ENCODE measurements around the gene GJA3. TPM values are rescaled to one million over a fixed set of nuclear protein-coding genes. Genes with fewer than 3 reads are reported as not detected.

Gene GJA3
- polyA plus RNA-seq, 1 donor = 3.5 TPM

DNA sequence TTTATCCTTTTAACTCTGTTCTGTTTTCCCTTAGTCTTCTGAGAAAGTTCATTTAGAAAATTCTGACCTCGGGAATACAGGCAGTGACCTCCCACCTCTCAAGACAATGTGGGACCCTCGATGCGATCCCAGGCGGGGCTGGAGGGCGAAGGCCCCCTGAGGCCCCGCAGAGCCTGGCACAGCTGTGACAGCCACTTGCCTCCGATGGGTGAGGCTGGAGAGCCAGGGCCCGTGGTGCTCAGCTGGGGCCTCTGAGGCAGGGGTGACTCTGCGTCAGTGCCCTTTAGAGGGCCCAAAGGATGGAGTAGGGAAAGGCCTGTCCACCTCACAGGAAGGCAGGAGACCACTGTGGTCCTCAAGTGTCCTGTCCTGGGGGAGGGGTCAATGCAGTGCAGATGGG is 10.3 kb downstream of the GJA3 start:
- DNase-seq = no peak

DNA sequence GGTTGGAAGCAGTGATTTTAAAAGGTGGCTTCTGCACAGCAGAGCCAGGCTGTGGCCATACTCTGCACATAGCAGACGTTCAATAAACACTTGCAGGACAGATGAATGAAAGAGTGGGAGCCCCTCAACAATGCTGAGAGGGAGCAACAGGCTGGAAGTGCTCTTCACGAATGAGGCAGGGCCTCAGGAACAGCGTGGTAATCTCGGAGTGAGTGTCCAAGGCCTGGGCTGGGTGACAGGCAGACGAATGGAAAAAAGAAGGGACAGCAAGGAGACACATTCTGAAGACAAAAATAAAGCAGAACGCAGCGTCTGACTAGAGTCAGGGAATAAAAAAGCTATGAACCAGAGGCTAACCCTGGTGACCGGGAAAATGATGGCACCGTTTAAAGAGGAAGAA is 11.1 kb downstream of the GJA3 start:
- DNase-seq = no peak

DNA sequence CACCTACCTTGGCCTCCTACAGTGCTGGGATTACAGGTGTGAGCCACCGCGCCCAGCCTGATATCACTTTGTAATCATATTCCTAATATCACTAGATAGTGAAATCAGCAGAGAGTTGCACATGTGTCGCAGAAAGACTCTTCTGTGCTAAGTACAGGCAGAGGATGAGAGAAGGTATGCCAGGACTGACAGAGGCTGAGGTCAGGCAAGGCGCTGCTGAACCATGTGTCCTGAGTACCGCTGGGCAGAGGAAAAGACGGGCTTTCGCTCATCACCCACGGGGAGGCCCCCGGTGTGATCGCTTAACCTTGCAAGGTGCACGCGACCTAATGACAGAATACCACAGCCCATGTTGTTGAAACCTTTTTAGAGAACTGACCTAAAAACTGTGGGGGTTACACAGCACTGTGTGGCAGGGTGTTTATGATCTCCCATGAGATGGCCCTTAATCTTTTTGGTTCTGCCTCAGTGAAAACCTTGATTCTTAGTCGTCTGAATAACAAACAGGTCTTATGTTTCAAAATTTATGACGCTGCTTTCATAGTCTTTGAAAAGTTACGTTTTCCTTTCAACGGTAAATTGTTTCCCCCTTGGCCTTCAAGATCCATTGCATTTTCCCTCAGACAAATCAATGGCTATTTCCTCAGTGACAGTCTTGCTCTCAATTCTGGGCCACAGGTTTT is 12.2 kb downstream of the GJA3 start:
- DNase-seq = no peak

DNA sequence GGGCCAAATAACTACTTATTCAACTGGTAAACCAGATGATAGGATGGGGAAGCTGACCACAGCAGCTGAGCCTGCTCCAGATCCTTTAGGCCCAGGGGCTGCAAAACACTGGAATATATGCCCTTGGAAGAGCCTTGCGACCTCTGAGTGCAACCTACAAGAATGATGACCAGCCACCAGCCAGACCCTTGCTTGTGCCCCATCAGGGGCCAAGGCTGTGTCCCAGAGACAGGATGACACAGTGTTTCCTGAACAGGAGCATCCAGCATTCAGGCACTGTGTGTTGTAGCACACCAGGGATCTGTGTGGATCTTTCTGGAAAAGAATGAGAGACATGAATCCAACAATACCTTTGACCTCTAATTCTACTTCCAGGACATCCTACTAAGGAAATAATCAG is 14.5 kb downstream of the GJA3 start:
- no peak for DNase-seq

DNA sequence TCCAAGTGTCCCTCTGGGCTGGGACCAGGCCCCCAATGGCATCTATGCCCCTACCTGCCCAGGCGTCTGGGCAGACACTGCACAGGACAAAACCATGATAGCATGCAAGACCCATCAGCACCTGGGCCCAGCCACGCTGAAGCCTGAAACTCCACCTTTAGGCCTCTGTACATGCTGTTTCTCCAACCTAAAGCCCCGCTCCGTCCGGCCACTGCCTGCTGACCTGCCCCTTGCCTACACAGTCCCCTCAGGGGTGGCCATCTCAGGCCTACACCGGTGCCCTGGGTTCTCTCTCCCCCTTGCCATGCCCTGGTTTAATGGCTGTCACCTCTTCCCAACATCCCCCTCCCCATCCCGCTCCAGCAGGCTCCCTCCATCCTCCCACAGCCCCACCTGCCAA is 15.3 kb downstream of the GJA3 start:
- no peak for DNase-seq

DNA sequence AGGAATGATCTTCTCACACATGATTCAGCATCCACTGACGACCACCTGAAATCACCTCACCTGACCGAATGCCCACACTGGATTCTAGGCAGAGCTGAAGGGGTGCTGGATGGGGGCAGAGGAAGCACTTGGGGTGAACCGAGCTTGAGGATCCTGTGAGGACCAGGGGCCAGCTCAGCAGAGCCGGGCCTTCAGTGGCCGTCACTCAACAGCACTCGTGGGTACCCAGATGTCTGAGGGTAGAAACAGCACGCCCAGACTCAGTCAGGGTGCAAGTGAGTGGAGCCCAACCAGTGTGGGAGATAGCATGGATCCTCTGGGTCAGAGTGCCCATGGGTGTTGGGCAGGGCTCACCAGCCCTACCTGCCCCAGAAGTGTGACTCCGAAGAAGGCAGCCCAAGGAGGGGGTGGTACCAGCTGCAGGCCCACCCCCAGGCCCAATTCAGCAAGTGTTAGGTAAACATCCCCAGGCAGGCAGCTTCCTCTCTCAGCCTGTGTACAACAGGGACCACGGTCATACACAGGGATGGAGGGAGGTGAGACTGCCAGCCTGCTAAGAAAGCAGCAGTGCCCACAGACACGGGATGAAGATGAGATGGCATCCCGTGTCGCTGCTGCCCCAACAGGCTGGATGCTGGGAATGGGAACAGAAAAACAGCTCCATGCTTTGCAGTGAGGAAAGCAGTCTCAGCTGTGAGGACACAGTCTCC is 16.6 kb downstream of the GJA3 start:
- no peak for DNase-seq

DNA sequence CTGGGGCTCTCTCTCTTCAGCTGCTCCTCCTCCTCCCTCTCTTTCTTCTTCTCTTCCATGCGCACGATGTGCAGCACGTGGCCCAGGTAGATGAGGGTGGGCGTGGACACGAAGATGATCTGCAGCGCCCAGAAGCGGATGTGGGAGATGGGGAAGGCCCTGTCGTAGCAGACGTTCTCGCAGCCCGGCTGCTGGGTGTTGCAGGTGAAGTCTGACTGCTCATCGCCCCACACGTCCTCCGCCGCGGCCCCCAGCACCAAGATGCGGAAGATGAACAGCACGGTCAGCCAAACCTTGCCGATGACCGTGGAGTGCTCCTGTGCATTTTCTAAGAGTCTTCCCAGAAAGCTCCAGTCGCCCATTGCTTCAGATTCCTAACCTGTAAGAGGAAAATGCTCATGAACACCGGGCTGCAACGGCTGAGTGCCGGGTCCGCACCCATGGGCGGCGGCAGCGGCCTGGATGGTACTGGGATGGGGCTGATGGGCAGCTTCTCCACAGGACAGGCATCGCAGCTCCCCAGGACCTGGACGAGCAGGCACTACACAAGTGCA is 17.8 kb downstream of the GJA3 start:
- no peak for DNase-seq

DNA sequence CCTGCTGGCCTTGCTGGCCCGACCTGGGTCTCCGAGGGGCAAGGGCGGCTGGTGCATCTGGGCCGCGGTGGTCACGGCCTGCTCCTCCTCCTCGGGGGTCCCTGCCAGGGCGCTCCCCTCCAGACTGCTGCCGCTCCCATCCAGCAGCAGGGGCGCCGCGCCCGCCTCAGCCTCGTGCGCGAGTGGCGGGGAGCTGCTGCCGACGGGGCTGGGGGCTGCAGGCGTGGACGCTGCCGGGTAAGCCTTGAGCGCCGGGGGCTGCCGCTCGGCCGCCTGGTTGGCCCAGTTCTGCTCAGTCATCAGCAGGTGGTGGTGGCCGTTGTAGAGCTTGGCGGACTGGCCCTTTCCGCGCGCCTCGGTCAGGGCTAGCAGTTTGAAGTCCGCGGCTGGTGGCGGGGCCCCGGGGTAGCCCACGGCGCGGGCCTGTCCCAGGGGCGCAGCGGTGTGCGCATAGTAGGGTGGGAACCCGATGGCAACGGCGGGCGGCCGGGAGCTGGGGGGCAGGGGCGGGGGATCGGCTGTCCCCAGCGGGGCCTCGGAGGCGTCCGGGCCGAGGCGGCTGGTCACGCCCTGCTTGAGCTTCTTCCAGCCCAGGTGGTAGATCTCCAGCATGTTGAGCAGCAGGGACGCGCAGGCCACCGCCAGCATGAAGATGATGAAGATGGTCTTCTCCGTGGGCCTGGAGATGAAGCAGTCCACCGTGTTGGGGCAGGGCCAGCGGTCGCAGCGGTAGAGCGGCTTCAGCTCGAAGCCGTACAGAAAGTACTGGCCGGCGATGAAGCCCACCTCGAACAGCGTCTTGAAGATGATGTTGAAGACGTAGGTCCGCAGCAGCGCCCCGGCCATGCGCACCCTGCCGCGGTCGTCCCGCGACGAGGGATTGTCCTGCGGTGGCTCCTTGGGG is 18.6 kb downstream of the GJA3 start:
- no peak for DNase-seq

DNA sequence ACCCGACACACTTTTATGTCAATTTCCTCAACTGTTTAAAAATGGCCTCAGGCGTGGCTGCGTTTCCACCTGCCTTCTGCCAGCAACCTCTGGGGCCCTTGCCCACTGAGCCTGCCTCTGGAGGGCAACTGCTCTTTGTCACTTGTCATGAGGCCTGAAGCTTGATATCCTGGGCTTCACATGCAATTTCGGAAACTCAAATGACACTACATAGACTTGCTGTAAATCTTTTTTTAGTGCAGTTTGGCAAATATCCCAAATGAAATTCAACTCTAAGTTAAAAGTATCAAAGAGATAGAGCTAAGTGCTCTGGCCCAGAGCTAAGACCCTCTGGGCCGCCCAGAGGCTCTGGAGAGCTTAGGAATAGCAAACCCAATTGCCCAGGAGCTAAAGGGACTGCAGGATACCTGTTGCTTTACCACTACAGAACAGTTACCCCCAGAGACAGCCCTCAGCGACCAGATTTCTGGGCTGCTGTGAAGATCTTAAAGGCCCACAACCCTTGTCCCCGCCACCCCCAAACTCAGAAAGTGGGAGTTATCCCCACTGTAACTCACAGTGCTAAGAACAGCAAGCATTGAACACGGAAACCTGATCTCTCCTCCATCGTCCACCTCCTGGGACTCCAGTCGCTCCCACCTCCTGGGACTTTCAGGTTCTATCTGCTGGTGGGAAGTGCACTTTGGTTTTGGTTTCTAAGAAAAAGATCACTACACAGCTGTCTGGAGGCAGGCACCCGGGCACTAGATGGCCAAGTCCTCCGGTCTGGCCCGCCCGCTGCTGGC is 19.4 kb downstream of the GJA3 start:
- no peak for DNase-seq

DNA sequence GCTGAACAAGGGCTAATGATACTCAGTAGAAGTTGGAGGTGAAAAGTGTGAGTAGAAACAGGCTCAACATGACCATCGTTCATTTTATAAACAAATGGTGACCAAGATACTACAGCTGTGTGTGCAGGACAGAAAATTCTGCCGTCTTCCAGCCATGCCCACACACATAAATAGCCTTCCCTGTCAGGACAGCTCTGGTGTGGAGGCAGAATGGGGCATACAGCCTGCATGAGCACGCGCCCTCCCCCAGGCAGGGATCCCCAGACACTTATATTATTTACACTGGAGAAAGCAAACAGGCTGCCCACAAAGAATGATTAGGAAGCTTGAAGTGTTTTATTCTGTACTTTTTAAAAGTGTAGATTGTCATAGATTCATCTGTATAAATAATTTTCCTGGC is 20.4 kb downstream of the GJA3 start:
- DNase-seq = no peak

DNA sequence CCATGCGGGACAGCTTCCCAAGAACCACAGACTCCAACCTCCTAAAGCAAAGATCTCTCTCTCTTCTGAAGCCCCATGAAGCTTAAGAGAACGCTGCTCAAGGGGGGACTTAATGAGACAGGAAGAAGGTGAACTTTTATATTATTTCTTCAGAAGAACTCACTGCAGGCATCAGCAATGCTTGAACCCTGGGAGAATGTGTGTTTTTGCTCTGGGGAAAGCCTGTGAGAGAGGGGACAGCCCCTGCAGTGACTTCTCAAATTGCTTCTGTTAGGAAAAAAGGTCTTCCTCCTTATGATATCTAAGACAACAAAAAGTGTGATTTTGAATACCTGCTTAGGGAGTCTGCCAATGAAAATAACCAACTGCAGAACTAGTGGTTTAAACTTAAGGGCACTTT is 23.0 kb downstream of the GJA3 start:
- DNase-seq = no peak

DNA sequence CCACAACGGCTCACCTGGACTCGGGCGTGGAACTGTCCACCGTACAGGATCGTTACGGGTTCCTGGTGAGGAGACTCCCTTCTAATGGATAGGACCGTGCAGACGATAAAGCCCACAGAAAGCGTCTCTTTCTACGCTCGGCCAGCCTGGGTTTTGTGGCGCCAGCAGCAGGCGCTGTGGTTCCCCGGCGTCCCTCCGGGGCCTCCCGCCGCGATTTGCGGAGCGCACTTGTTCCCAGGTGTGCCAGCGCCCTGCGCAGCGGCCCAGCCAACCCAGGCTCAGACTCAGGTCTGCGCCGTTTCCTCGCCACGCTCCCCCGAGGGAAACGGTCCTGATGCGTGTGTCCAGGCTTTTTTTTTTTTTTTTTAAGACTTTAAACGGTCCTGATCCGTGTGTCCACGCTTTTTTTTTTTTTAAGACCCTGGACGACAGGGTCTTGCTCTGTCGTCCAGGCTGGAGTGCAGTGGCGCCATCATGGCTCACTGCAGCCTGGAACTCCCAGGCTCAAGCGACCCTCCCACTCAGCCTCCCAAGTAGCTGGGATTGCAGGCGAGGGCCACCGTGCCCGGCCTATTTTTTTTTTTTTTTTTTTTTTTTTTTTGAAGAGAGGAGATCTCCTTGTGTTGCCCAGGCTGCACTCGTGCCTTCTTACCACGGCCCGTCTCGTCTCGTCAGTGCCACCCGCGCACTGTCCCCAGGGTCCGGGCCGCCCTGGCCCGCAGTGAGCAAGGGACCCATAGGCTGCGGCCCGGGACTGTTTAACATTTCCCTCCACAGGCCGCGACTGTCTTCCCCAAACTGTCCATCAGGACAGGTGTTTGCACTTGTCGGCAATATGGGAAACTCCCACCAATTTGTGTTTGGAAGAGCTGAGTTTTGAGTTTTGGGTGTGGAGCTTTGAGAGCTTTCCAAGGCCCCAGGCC is 23.8 kb downstream of the GJA3 start:
- DNase-seq = no peak

DNA sequence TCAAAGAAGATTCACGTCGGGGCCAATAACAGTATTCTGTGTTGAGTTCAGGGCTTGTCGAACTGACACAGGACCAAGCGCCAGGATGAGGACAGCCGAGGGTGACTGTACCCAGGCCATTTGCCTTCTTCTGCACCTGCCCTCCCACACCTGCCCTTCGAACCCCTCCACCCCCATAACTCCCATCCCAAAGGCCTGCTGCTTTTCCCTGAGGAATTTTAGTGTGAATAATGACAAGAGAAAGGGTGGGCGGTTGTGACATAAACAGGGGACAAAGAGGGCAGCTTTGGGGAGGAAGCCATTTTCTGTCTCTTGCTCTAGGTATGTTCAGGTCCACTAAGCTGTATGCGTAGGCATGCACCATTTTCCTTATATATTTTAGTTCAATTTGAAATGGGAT is 26.1 kb downstream of the GJA3 start:
- no peak for DNase-seq

DNA sequence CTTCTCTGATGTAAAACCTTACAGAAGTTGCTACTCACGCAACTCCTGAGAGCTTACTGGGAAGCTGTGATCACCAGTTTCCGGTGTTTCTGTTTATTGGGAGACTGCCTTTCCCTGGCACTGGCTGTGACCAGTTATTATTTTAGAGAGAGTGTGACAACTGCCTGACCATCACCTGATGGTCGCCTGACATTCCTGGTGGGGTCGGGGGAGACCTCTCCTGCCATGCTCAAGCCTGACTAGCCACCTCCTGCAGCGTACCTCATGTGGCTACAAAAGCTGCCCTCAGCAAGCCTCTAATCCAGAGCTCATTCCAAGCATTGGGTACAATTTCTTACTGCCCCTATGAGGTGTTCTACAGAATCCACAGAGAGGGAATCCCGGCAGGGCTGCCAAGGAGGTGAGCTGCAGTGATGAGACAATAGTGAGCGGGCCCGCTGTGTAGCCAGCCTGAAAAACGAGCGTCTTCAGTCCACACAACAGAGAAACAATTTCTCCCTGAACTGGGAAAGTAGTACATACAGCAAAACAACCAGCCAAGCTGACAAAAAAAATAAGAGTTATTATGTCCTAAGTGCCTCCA is 28.7 kb downstream of the GJA3 start:
- no peak for DNase-seq

DNA sequence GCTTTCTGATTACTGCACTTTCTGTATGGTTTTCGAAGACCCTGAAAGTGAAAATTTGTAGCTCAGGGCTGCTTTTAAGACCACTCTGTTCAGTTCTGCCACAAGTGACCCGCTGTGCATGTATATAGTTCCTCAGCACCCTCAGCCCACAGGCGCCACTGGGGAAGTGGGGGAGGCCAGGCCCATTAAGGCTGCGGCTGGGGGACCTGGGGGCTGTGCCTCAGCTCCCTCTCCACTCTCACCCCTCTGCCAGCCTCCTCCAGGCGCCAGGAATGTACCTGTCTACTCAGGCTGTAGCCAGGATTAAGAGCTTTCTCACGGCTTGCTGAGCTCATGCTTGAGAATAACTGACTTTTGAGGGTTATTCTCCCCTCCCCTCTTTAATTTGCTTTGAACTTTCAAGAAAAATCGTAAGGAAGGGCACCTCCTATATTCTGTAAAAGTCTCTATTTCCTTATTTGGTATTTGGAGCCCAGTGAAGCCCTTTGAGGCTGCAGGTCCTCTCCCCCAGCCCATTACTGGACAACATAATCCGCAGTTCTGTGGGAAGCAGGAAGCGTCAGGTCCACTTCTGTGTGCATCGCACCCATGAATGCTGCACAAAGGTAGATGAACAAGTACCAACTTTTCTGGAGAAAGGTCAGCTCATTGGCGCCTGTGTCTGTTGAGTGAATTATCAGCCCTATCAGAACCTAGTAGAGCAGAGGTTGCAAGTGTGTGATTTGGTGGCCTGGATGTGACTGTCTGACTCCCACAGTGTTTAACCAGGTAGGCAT is 29.6 kb downstream of the GJA3 start:
- no peak for DNase-seq

DNA sequence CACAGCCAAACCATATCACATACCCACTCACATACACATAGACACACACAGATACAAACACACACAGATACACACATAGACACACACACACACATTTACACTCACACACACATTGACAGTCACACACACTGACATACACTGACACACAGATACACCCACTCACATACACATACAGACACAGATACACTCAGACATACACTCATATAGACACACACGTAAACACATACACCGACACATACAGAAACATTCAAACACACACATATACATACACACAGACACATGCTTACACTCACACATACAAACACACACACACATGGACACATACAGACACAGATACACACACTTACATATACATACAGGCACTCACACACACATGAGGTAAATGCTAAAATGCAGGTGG is 30.2 kb downstream of the GJA3 start:
- DNase-seq = no peak

DNA sequence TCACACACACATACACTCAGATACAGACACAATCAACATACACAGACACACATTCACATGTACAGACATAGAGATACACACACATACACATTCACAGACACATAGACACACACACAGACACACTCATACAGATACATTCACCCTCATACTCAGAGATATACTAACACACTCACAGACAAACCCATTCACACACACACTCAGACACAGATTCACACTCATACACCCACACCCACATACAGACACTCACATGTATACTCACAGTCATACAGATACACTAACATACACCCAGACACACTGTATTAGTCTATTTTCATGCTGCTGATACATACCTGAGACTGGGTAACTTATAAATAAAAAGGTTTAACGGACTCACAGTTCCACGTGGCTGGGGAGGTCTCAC is 30.8 kb downstream of the GJA3 start:
- no peak for DNase-seq

DNA sequence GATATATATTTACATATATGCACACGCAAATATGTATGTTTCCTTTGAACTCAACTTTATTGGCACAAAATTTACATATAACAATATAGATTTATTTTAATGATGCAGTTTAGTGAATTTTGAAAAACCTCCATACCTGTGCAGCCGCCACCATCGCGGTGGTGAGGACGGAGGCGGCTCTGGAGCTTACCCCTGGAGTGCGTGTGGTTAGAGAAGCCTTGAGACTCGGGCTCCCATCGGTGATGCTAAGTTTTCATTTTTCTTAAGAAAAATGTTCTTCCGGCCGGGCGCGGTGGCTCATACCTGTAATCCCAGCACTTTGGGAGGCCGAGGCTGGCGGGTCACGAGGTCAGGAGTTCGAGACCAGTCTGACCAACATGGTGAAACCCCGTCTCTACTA is 31.8 kb downstream of the GJA3 start:
- DNase-seq = no peak

DNA sequence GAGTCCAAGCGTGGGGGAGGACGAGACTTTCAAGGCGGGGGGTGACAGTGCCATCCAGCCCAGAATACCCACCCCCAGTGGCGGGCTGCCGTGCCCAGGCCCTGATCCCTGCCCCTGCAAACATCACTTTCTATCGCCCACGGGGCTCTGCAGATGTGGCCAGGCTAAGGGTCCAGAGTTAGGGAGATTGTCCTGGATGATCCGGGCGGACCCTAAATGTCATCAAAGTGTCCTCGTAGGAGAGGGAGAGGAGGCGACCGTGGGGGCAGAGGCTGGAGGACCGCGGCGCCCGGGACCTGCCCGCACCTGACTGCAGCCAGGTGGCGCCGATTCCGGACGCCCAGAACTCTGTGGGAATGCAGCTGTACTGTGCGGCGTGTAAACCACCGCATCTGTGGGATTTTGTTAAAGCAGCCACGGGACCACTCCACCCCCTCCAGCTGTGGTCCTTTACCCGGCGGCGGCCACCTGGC is 32.4 kb downstream of the GJA3 start:
- DNase-seq = no peak

Measured in hindlimb muscle (tissue), 1 donor.